ENCODE data around the gene CNKSR1. TPM values are rescaled to one million over a fixed set of nuclear protein-coding genes. Genes with fewer than 3 reads are reported as not detected.

Gene CNKSR1
- total RNA-seq, 1 experiment from 2014 or later = 18.0 TPM

GRCh38 chr1:26161415-26162219 lies 15.7 kb upstream of the CNKSR1 start:
- no peak overlapping the region for H3K27ac Mint-ChIP-seq
- ChIA-PET CTCF (interaction anchor here (0.7 to 2.0 kb wide), 9 partner anchors 8 to 235 kb away, joined by 3 to 11 read pairs (median 4); partner anchors contain the start of genes CATSPER4 and ZNF593), POLR2A (no interaction called here)
- TF ChIP-seq KAT7 (CRISPR knock-in tag; IDR thresholded peaks at IDR 0.05; ENCODE audit: borderline replicate concordance) (0 out of 2 replicates have a peak, but pooled peaks have one; percentile 71), TCF7 (CRISPR knock-in tag; IDR thresholded peaks at IDR 0.05; ENCODE audit: low read depth) (0 out of 2 replicates have a peak, but pooled peaks have one; percentile 27), CREM (CRISPR knock-in tag; IDR thresholded peaks at IDR 0.05) (peak; percentile 75; the same call in 1 of the 2 replicates), TEAD1 (CRISPR knock-in tag; IDR thresholded peaks at IDR 0.05) (peak; percentile 91; the same call in 1 of the 2 replicates), ZNF532 (CRISPR knock-in tag; IDR thresholded peaks at IDR 0.05; ENCODE audit: borderline replicate concordance) (no peak), RORB (CRISPR knock-in tag; IDR thresholded peaks at IDR 0.05) (no peak), ZNF232 (CRISPR knock-in tag; IDR thresholded peaks at IDR 0.05) (peak; percentile 90), ZNF671 (CRISPR knock-in tag; IDR thresholded peaks at IDR 0.05) (no peak), ZSCAN18 (CRISPR knock-in tag; IDR thresholded peaks at IDR 0.05) (no peak), ZNF281 (CRISPR knock-in tag; IDR thresholded peaks at IDR 0.05) (0 out of 2 replicates have a peak, but pooled peaks have one; percentile 37), E2F1 (CRISPR knock-in tag; IDR thresholded peaks at IDR 0.05) (0 out of 2 replicates have a peak, but pooled peaks have one; percentile 71), ATF1 (CRISPR knock-in tag; IDR thresholded peaks at IDR 0.05) (0 out of 2 replicates have a peak, but pooled peaks have one; percentile 60), RELA (CRISPR knock-in tag; IDR thresholded peaks at IDR 0.05; ENCODE audit: borderline replicate concordance) (0 out of 2 replicates have a peak, but pooled peaks have one; percentile 31), ZNF416 (CRISPR knock-in tag; IDR thresholded peaks at IDR 0.05) (no peak), PRRX2 (CRISPR knock-in tag; IDR thresholded peaks at IDR 0.05) (no peak), EMX1 (CRISPR knock-in tag; IDR thresholded peaks at IDR 0.05) (no peak), STAT6 (CRISPR knock-in tag; conservative IDR thresholded peaks at IDR 0.05; ENCODE audit: low read depth) (no peak), E2F5 (CRISPR knock-in tag; IDR thresholded peaks at IDR 0.05) (peak; percentile 95)

More at GRCh38 chr1:26161415-26162219, 15.7 kb upstream of the CNKSR1 start:
- peaks cover 92% of the 10 kb centered on the region for H3K27me3 Mint-ChIP-seq (ENCODE audit: low read depth)
- H3K36me3 Mint-ChIP-seq = no peaks in the 10 kb centered on the region
- H3K9me3 Mint-ChIP-seq = no peaks in the 10 kb centered on the region
- peaks cover 56% of the 10 kb centered on the region for H3K4me1 Mint-ChIP-seq
- peak overlapping the region; percentile 74 for H3K4me3 Mint-ChIP-seq
- DNase-seq (ENCODE audit: low spot score) (peak; percentile 64), ATAC-seq (peak; percentile 4; the same call in 1 of the 2 replicates)
